NCI-H510A treated with DMSO at 0.1 percent for 48 hours (cell line): ENCODE data around the gene CARNS1.
A peak's percentile ranks its signal among the peaks of the same experiment; 100 is the strongest.

Experiments used
- DNase-seq: peaks from one replicate; lab custom pipeline; 2025; lab: John Stamatoyannopoulos, UW

Gene CARNS1

GRCh38 chr11:67428052-67429001, 12.8 kb downstream of the CARNS1 start, which contains the start of gene RPS6KB2:
TSS of gene RPS6KB2 (plus strand) at chr11:67428494. CDS start at chr11:67428546, 52 bp downstream.
- peak; percentile 99 for DNase-seq

GRCh38 chr11:67429038-67429668, 13.7 kb downstream of the CARNS1 start:
- no peak for DNase-seq

- DNase-seq = no peak
Observed at GRCh38 chr11:67429722-67430121, 14.2 kb downstream of the CARNS1 start.

GRCh38 chr11:67431346-67432249, 16.1 kb downstream of the CARNS1 start:
- DNase-seq = no peak

- no peak for DNase-seq
Observed at GRCh38 chr11:67432655-67433349, 17.3 kb downstream of the CARNS1 start.

GRCh38 chr11:67433536-67434394, 18.3 kb downstream of the CARNS1 start:
- DNase-seq = no peak

- DNase-seq = no peak
Observed at GRCh38 chr11:67434395-67434881, 19.0 kb downstream of the CARNS1 start.

GRCh38 chr11:67435031-67435726, 19.7 kb downstream of the CARNS1 start:
- no peak for DNase-seq

GRCh38 chr11:67435727-67436458, 20.4 kb downstream of the CARNS1 start:
- no peak for DNase-seq

- DNase-seq = no peak
Observed at GRCh38 chr11:67436459-67437081, 21.1 kb downstream of the CARNS1 start.

- no peak for DNase-seq
Observed at GRCh38 chr11:67437082-67437808, 21.8 kb downstream of the CARNS1 start, which contains the start of gene PTPRCAP. TSS of gene PTPRCAP (minus strand) at chr11:67437682. CDS start at chr11:67437619, 63 bp downstream.

- DNase-seq = no peak
Observed at GRCh38 chr11:67437809-67438157, 22.3 kb downstream of the CARNS1 start.

GRCh38 chr11:67438158-67438902, 22.9 kb downstream of the CARNS1 start:
- no peak for DNase-seq

- no peak for DNase-seq
Observed at GRCh38 chr11:67439321-67440228, 24.1 kb downstream of the CARNS1 start.

GRCh38 chr11:67440229-67441097, 25.0 kb downstream of the CARNS1 start:
- no peak for DNase-seq
